GM18951 (cell line): ENCODE measurements around the gene JAZF1.

Experiments
- POLR2A ChIP-seq: IDR thresholded peaks from 4 replicates; pipeline ENCODE4 v1.6.1; 2011; ENCODE audit warnings: mild to moderate bottlenecking; ENCODE audit not compliant: insufficient read length, insufficient read depth; ENCODE audit errors: extremely low read depth
- in situ Hi-C: fragments of 300-500 bp; cut with MboI; formaldehyde crosslinking; loops from one replicate; pipeline ENCODE4 v1.12.0; 2022; ENCODE audit warnings: low sequenced_read_pairs, mixed read lengths, inconsistent platforms; ENCODE audit not compliant: unreplicated experiment

Gene JAZF1

GRCh38 chr7:28072876-28073514, 107.6 kb downstream of the JAZF1 start:
- in situ Hi-C loops: no loop called here
- no peak for TF ChIP-seq POLR2A

- no peak for TF ChIP-seq POLR2A
- in situ Hi-C loops: no loop called here
Measured at GRCh38 chr7:28071570-28071969, 109.0 kb downstream of the JAZF1 start.

- TF ChIP-seq POLR2A: no peak
- in situ Hi-C loops: no loop called here
Measured at GRCh38 chr7:28070297-28071055, 110.1 kb downstream of the JAZF1 start.

GRCh38 chr7:28069807-28070206, 110.8 kb downstream of the JAZF1 start:
- no peak for TF ChIP-seq POLR2A
- in situ Hi-C loops: no loop called here

- in situ Hi-C loops: no loop called here
Measured at GRCh38 chr7:28069388-28069787, 111.2 kb downstream of the JAZF1 start.

GRCh38 chr7:28068811-28069216, 111.8 kb downstream of the JAZF1 start:
- in situ Hi-C loops: no loop called here
- no peak for TF ChIP-seq POLR2A

More at GRCh38 chr7:28069388-28069787, 111.2 kb downstream of the JAZF1 start:
- TF ChIP-seq POLR2A: no peak

- no peak for TF ChIP-seq POLR2A
- in situ Hi-C loops: no loop called here
Measured at GRCh38 chr7:28067171-28067570, 113.4 kb downstream of the JAZF1 start.

- no peak for TF ChIP-seq POLR2A
- in situ Hi-C loops: no loop called here
Measured at GRCh38 chr7:28065721-28066285, 114.8 kb downstream of the JAZF1 start.

- in situ Hi-C loops: no loop called here
Measured at GRCh38 chr7:28065308-28065707, 115.3 kb downstream of the JAZF1 start.

GRCh38 chr7:28064437-28064836, 116.2 kb downstream of the JAZF1 start:
- no peak for TF ChIP-seq POLR2A
- in situ Hi-C loops: no loop called here

More at GRCh38 chr7:28065308-28065707, 115.3 kb downstream of the JAZF1 start:
- no peak for TF ChIP-seq POLR2A

- in situ Hi-C loops: no loop called here
Measured at GRCh38 chr7:28062197-28062991, 118.2 kb downstream of the JAZF1 start.

GRCh38 chr7:28061824-28062196, 118.8 kb downstream of the JAZF1 start:
- TF ChIP-seq POLR2A: no peak
- in situ Hi-C loops: no loop called here

More at GRCh38 chr7:28062197-28062991, 118.2 kb downstream of the JAZF1 start:
- TF ChIP-seq POLR2A: no peak

- TF ChIP-seq POLR2A: no peak
- in situ Hi-C loops: no loop called here
Measured at GRCh38 chr7:28060371-28060950, 120.1 kb downstream of the JAZF1 start.
